RWPE2 (cell line): Measurements from ENCODE around the gene SNX30.
A peak's percentile ranks its signal among the peaks of the same experiment; 100 is the strongest.

Source experiments
- ATAC-seq: fragments of 200-7000 bp; cut with Tn5 transposase; 3 replicates; pipeline ENCODE4 v1.9.1; 2021; ENCODE audit warnings: low read depth
- DNase-seq: peaks from one replicate; pipeline ENCODE4 v3.0.0-alpha.2; 2020; ENCODE audit warnings: low spot score
- H3K27ac ChIP-seq: fragments of 450-650 bp; 2 replicates; pipeline ENCODE4 v1.5.1; 2017; ENCODE audit warnings: mild to moderate bottlenecking; ENCODE audit not compliant: poor library complexity, severe bottlenecking
- H3K27me3 ChIP-seq: fragments of 250-450 bp; sonication (Bioruptor Pico); 2 replicates; pipeline ENCODE4 v1.5.1; 2021; ENCODE audit warnings: mild to moderate bottlenecking, moderate library complexity; ENCODE audit not compliant: insufficient read depth, poor library complexity, severe bottlenecking
- H3K36me3 ChIP-seq: fragments of 250-450 bp; sonication (Bioruptor Pico); 2 replicates; pipeline ENCODE4 v1.5.1; 2020; ENCODE audit warnings: low read depth, mild to moderate bottlenecking, moderate library complexity
- H3K4me1 ChIP-seq: fragments of 250-450 bp; sonication (Bioruptor Pico); 2 replicates; pipeline ENCODE4 v1.5.1; 2021; ENCODE audit warnings: mild to moderate bottlenecking, moderate library complexity; ENCODE audit not compliant: insufficient read depth, poor library complexity, severe bottlenecking
- H3K4me3 ChIP-seq: fragments of 250-450 bp; sonication (Bioruptor Pico); 2 replicates; pipeline ENCODE4 v1.5.1; 2021; ENCODE audit warnings: mild to moderate bottlenecking, moderate library complexity; ENCODE audit not compliant: severe bottlenecking
- H3K9me3 ChIP-seq: fragments of 250-450 bp; sonication (Bioruptor Pico); 2 replicates; pipeline ENCODE4 v1.5.1; 2021; ENCODE audit warnings: mild to moderate bottlenecking, moderate library complexity; ENCODE audit not compliant: severe bottlenecking
- TF ChIP-seq, protein P1 (sequence below): fragments of 450-650 bp; IDR thresholded peaks from one replicate; pipeline ENCODE4 v1.5.1; 2017; ENCODE audit warnings: mild to moderate bottlenecking, moderate library complexity; ENCODE audit not compliant: poor library complexity, severe bottlenecking

Gene SNX30

DNA sequence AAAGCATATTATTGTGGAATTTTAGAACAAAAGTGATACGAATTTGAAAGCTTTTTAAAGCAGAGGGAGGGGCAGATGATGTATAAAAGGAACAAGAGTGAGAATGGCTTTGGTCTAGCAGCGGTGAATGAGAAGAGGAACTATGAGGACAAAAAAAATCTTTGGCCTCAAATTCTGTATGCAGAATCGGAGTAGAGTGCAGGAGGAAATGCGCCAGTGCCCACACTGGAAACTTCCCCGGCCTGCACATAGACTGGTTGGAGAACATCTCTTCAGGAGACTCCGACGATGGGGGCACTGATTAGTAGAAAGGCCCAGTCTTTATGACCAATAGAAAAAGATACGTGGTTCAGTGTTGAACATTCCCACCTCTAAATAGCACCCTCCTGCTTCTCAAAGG, 88.8 kb downstream of the SNX30 start:
- no peak overlapping the region for H3K27ac ChIP-seq
- TF ChIP-seq, protein P1, sequence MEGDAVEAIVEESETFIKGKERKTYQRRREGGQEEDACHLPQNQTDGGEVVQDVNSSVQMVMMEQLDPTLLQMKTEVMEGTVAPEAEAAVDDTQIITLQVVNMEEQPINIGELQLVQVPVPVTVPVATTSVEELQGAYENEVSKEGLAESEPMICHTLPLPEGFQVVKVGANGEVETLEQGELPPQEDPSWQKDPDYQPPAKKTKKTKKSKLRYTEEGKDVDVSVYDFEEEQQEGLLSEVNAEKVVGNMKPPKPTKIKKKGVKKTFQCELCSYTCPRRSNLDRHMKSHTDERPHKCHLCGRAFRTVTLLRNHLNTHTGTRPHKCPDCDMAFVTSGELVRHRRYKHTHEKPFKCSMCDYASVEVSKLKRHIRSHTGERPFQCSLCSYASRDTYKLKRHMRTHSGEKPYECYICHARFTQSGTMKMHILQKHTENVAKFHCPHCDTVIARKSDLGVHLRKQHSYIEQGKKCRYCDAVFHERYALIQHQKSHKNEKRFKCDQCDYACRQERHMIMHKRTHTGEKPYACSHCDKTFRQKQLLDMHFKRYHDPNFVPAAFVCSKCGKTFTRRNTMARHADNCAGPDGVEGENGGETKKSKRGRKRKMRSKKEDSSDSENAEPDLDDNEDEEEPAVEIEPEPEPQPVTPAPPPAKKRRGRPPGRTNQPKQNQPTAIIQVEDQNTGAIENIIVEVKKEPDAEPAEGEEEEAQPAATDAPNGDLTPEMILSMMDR, result no peak
- no peaks in the 10 kb centered on the region for H3K9me3 ChIP-seq
- H3K4me3 ChIP-seq, result no peak overlapping the region
- DNase-seq (no peak), ATAC-seq (no peak)
- no peaks in the 10 kb centered on the region for H3K27me3 ChIP-seq
- no peaks in the 10 kb centered on the region for H3K4me1 ChIP-seq
- H3K36me3 ChIP-seq, result peaks cover 5% of the 10 kb centered on the region; the same call in 1 of the 2 replicates

DNA sequence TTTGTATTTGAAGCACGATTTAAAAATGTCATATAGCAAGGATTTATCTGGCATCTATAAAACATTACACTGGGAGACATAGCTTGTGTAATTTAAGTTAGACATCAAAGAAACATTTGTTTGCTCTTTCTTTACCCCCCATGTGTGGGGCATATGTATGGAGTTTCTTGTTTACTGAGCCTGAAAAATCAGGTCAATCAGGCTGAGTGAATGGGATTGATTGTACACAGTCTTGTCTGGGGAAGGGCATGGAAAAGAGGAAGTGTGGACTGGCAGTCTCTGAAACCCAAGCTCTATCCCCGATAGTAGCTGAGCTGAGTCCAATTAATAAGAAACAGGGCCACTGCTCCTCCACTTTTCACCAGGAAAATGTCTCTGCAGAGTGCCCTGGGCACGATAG, 90.7 kb downstream of the SNX30 start:
- no peak overlapping the region for H3K4me3 ChIP-seq
- H3K27me3 ChIP-seq, result no peaks in the 10 kb centered on the region
- H3K9me3 ChIP-seq, result no peaks in the 10 kb centered on the region
- H3K27ac ChIP-seq, result no peak overlapping the region
- H3K36me3 ChIP-seq, result peaks cover 5% of the 10 kb centered on the region; the same call in 1 of the 2 replicates
- H3K4me1 ChIP-seq, result peaks cover 4% of the 10 kb centered on the region
- ATAC-seq (no peak), DNase-seq (no peak)
- TF ChIP-seq, protein P1, result no peak

DNA sequence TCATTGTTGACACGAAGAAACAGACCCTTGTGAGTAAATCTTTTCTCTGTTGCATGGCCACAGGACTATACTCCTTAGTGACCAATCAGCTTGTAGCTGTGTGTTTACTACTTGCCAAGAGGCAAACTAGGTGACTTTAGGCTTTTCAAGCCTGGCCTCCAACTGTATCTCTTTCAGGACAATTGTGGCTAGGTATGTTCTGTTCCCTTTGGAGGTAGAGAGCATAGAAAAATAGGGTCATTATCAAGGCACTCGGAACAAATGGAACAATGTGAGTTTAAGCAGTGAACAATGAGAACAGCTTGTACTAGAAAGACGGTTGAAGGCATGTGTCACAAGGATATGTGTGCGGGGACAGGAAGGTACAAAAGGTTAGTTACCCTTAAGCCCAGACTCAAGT, 92.0 kb downstream of the SNX30 start:
- DNase-seq (no peak), ATAC-seq (no peak)
- Histone ChIP-seq H3K27me3 (no peaks in the 10 kb centered on the region), H3K4me1 (peaks cover 4% of the 10 kb centered on the region), H3K9me3 (no peaks in the 10 kb centered on the region), H3K36me3 (peaks cover 5% of the 10 kb centered on the region; the same call in 1 of the 2 replicates), H3K27ac (no peak overlapping the region), H3K4me3 (no peak overlapping the region)
- TF ChIP-seq, protein P1, result no peak

DNA sequence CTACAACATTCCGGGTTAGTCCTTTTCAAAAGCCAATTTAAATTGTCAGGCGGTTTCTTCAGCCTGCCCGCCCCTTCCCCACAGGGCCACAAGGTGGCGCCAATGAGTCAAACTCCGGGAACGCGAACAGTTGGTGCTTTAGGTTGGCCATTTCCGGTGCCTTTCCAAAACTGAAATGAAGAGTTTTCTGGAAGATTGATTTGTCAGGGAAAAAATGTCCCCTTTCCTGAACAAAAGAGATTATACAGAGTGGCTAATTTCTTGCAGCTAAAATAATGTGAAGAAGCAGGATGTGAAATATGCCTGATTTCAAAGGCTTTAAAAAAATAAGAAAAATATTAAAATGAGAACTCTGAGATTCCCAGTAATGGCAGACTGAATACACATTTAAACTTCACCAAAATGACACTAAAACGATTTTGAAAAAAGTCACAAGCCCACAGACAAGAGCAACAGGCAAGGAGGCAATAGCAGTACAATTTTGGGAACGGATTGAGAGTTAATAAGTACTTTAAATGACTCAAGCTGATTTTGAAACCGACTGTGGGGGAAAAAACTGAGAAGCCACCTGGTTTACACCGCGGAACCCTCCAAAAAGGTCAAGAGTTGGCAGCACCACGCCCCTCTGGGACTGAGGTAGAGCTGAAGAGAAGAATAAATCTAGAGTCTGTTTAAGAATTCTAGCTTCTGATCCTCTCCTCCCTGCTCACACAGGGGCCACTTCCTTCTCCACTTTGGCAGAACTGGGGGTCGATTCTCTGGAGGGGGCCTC, 94.4 kb downstream of the SNX30 start:
- TF ChIP-seq, protein P1, result peak; percentile 97
- Histone ChIP-seq H3K27ac (no peak overlapping the region), H3K27me3 (no peaks in the 10 kb centered on the region), H3K36me3 (no peaks in the 10 kb centered on the region), H3K4me1 (peaks cover 4% of the 10 kb centered on the region), H3K9me3 (no peaks in the 10 kb centered on the region), H3K4me3 (no peak overlapping the region)
- DNase-seq (no peak), ATAC-seq (peak; percentile 77)
